HepG2 (cell line): ENCODE data around the gene USP12.

Source experiments
- BORCS8-MEF2B ChIP-seq: sonication (generic); formaldehyde crosslinking; IDR thresholded peaks from 2 replicates; pipeline ENCODE4 v1.8.0; 2022; ENCODE audit warnings: mild to moderate bottlenecking, missing genetic modification reagents
- TF ChIP-seq, protein P1 (sequence below): sonication (generic); formaldehyde crosslinking; IDR thresholded peaks from 2 replicates; pipeline ENCODE4 v1.8.1; 2023; ENCODE audit warnings: missing genetic modification reagents, inconsistent platforms, borderline replicate concordance
- TF ChIP-seq, protein P2 (sequence below): sonication (generic); formaldehyde crosslinking; IDR thresholded peaks from 2 replicates; pipeline ENCODE4 v1.5.0; 2020; ENCODE audit warnings: missing genetic modification reagents

DNA sequence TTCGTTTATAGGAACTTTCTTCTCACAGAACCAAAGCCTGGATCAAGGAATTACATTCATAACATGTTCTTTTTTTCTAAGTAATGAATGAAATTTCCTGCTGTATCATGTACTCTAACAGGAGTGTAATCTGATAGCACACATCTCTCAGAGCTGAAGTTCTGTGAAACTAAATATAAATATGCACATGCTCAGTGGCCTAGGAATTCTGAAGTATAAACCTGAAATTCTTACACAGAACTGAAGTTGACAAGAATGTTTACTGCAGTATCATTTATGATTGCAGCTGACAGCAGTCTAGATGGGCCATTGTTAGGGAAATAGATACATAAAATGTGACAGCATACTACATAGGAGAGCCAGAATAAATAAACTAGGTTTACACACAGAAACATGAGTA lies 54.5 kb downstream of the USP12 start:
- no peak for TF ChIP-seq BORCS8-MEF2B (CRISPR knock-in tag)
- TF ChIP-seq, protein P1, sequence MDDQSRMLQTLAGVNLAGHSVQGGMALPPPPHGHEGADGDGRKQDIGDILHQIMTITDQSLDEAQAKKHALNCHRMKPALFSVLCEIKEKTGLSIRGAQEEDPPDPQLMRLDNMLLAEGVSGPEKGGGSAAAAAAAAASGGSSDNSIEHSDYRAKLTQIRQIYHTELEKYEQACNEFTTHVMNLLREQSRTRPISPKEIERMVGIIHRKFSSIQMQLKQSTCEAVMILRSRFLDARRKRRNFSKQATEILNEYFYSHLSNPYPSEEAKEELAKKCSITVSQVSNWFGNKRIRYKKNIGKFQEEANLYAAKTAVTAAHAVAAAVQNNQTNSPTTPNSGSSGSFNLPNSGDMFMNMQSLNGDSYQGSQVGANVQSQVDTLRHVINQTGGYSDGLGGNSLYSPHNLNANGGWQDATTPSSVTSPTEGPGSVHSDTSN (CRISPR knock-in tag): no peak
- TF ChIP-seq, protein P2, sequence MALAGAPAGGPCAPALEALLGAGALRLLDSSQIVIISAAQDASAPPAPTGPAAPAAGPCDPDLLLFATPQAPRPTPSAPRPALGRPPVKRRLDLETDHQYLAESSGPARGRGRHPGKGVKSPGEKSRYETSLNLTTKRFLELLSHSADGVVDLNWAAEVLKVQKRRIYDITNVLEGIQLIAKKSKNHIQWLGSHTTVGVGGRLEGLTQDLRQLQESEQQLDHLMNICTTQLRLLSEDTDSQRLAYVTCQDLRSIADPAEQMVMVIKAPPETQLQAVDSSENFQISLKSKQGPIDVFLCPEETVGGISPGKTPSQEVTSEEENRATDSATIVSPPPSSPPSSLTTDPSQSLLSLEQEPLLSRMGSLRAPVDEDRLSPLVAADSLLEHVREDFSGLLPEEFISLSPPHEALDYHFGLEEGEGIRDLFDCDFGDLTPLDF: no peak
